Activated T-cell treated with anti-CD3 and anti-CD28 coated beads for 1 hour (primary cell): ENCODE data around the gene PP2D1.
"Not testable (repeated sequence)": the region's sequence is repeated elsewhere in the genome, so short reads cannot be mapped to it uniquely, and the experiment has no call there.

ENCODE experiments used
- DNase-seq: peaks from one replicate; pipeline ENCODE4 v3.0.0-alpha.2; 2020; ENCODE audit warnings: low read depth

PP2D1 gene

DNA sequence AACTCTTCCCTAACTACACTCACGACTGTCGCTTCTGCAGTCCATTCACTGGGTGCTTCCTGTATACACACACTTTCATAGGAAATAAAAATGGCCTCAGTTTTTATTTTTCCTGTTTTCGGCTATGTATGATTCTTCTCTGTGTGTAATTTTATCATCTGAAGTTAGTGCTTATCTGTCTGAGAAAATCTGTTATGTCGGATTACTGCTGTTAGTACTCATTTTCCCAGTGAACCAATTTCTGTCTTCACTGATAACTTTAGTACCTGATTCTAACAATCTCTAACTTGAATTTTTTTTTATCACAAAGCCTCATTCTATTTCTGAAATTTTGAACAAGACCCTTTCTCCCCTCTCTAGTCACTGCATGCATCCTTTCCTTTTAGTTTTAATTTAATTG lies 44.3 kb downstream of the PP2D1 start:
- no peak for DNase-seq

DNA sequence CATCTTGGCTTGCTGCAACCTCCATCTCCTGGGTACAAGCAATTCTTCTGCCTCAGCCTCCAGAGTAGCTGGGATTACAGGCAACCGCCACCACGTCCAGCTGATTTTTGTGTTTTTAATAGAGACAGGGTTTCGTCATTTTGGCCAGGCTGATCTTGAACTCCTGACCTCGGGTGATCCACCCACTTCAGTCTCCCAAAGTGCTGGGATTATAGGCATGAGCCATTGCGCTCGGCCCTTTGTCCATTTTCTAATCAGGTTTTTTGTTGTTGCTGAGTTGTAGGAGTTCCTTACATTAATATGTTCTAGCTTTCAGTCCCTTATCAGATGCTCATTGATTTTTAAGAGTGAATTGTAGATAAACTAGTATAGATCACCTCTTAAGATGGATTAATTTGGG lies 44.9 kb downstream of the PP2D1 start:
- no peak for DNase-seq

GRCh38 chr3:19961960-19962359 lies 50.1 kb downstream of the PP2D1 start:
- no peak for DNase-seq

GRCh38 chr3:19960696-19961095 lies 51.4 kb downstream of the PP2D1 start:
- DNase-seq = no peak

- no peak for DNase-seq
Measured at GRCh38 chr3:19959505-19959904, 52.6 kb downstream of the PP2D1 start.

DNA sequence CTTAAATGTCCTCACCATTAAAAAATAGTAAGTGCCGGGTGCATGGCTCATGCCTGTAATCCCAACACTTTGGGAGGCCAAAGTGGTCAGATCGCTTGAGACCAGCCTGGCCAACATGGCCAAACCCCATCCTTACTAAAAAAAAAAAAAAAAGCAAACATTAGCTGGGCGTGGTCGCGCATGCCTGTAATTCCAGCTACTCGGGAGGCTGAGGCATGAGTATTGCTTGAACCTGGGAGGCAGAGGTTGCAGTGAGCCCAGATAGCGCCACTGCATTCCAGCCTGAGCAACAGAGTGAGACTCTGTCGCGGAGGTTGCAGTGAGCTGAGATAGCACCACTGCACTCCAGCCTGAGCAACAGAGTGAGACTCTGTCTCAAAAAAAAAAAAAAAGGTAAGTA lies 54.7 kb downstream of the PP2D1 start:
- DNase-seq = not testable (repeated sequence)

DNA sequence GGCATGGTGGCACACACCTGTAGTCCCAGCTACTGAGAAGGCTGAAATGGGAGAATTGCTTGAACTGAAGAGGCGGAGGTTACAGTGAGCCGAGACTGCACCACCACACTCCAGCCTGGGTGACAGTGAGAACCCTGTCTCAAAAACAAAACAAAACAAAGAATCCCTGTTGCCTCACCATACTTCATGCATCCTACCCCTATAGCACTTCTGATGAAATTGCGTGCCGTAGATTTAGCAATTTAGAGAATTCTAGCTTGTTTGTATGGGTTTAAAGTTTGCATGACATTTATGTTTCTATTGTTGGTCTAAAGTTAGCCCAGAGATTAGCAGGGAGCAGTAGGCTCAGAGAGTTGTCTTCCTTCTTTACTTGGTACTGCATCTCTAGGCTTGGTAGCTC lies 57.4 kb downstream of the PP2D1 start:
- DNase-seq = no peak

GRCh38 chr3:19950316-19950715 lies 61.7 kb downstream of the PP2D1 start:
- DNase-seq = no peak

- DNase-seq = no peak
Measured at GRCh38 chr3:19948226-19948591, 63.9 kb downstream of the PP2D1 start.

- DNase-seq = peak; percentile 26
Measured at GRCh38 chr3:19947549-19948225, 64.4 kb downstream of the PP2D1 start.

DNA sequence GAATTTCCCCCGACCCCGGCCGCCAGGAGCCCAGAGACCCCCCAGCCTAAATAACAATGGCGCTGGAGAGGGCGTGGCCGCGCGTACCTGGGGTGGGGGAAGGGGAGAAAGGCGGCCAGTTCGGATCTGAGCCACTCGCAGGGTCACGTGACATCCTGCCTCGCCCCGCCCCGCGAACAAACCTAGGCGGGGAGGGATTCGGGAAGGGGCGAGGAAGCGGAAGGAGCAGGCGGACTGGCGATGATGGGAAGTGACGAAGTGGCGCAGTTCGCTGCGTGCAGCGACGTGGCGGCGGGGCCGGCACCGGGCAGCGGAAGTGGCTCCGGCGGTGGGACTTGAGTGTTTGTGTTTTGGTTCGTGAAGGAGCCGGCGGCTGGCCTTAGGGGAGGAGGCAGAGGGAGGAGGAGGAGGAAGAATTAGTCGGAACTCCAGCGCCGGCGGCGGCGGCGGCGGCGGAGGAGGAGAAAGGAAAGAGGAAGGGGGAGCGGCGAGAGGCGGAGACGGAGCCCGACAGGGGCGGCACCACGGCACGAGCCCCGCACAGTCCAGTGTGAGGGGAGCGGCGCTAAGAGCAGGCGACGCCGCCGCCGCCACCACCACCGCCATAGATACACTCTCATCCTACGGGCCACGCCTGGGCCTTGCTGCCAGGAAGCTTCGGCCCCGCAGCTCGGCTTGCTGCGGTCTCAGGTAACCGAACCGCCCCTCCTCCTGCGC lies 65.1 kb downstream of the PP2D1 start, which contains the start of gene RAB5A:
RAB5A (plus strand) TSS at position 266 of the 717 bp plus-strand sequence. CDS start 3,802 bp downstream, outside the sequence.
- peak; percentile 95 for DNase-seq

DNA sequence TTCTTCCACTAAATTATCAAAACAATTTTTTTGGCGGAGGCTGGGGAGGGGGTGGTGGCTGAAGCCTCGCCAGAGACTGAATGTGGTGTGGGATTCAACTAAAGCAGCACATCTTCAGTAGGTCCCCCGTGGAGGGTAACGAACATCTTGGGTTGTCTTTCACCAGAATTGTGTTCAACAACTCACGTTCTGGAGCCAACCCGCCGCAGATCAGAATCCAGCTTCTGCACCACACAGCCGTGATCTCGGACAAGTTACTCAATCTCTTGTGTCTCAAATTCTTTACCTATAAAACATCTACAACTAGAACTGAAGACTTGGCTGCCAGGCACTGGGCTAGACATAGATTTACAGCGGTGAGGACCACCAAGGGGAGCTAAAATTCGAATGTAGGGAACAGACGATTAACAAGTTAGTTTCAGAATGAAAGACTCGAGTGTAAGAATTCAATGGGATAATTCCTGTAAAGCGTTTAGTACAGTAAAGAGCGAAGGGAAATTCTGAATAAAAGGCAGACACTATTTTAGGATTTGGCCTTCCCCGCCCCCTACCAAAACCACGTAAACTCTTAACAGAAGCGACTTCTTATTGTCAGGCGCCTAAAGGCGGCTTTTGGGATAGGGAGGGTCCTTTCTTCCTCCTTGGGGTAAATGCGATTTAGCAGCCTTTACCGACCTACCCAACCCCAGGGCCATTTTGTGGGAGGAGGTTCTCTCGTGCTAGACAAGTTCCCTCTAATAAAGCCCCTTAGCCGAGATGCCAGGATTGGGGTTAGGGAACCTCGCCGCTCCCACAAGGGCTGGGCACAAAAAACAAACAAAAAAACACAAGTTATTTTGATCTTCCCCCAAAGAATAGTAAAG lies 65.9 kb downstream of the PP2D1 start:
- no peak for DNase-seq

DNA sequence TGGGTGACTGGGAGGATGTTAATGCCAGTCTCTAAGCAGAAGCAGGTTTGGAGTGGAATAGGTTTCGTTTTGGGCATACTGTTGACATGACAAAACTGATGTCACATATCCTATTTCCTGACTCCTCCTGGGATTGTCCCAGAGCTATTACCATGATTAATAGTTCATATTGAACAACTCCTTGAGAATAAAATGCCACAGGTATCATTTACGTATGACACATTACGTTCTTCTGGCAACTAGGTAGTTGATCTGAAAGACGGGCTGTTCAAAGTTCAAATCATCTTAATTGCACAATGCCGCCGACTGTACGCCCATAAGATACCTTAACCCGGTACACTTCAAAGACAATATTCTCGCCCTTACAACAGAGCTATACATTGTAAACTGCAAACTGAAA lies 66.5 kb downstream of the PP2D1 start:
- no peak for DNase-seq

GRCh38 chr3:19940643-19941042 lies 71.4 kb downstream of the PP2D1 start:
- no peak for DNase-seq

GRCh38 chr3:19938295-19938627 lies 73.8 kb downstream of the PP2D1 start:
- no peak for DNase-seq

- no peak for DNase-seq
Measured at GRCh38 chr3:19937459-19938294, 74.4 kb downstream of the PP2D1 start.
